Peyer's patch (tissue), 4 donors: ENCODE measurements around the gene LEKR1.

Experiments
- POLR2A ChIP-seq, 2 donors: fragments of 450-650 bp; IDR thresholded peaks; one replicate each; pipeline ENCODE4 v1.5.1; 2017; ENCODE audit warnings: antibody characterized with exemption in 2 of 2, mild to moderate bottlenecking in 2 of 2, moderate library complexity in 2 of 2
- TF ChIP-seq, protein P1 (sequence below), 6 experiments: fragments of 450-650 bp in 4 of 6; fragments of 200-600 bp in 2 of 6; sonication (generic) in 1 of 6; IDR thresholded peaks; one replicate each; pipeline ENCODE4 v1.5.1; 2017 to 2019; ENCODE audit warnings: antibody characterized with exemption in 6 of 6, mild to moderate bottlenecking in 3 of 6, moderate library complexity in 1 of 6

DNA sequence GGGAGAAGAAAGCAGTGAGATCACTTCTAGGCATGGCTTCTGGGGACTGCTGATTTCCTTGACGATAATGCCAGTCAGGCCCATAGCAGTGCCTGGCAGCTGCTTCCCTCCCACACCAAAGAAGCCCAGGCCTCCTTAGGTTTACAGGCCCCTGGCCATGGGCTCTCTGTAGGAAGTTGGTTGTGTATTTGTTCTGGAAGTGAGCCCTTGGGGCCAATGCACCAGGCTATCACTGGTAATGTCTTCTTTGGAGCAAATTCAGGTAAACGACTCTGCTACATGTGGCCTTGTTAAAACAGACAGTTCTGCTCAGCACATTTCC lies 244.5 kb downstream of the LEKR1 start:
- TF ChIP-seq, protein P1, sequence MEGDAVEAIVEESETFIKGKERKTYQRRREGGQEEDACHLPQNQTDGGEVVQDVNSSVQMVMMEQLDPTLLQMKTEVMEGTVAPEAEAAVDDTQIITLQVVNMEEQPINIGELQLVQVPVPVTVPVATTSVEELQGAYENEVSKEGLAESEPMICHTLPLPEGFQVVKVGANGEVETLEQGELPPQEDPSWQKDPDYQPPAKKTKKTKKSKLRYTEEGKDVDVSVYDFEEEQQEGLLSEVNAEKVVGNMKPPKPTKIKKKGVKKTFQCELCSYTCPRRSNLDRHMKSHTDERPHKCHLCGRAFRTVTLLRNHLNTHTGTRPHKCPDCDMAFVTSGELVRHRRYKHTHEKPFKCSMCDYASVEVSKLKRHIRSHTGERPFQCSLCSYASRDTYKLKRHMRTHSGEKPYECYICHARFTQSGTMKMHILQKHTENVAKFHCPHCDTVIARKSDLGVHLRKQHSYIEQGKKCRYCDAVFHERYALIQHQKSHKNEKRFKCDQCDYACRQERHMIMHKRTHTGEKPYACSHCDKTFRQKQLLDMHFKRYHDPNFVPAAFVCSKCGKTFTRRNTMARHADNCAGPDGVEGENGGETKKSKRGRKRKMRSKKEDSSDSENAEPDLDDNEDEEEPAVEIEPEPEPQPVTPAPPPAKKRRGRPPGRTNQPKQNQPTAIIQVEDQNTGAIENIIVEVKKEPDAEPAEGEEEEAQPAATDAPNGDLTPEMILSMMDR (IDR thresholded peaks at IDR 0.05): no peak
- no peak for TF ChIP-seq POLR2A (IDR thresholded peaks at IDR 0.05)
